SK-N-SH treated with all-trans-retinoic acid at 6 μM for 48 hours (cell line): ENCODE results near the gene PRDM8.
A peak's percentile ranks its signal among the peaks of the same experiment; 100 is the strongest.

Experiments
- ATAC-seq: fragments of 200-7000 bp; cut with Tn5 transposase; 3 replicates; pipeline ENCODE4 v1.9.1; 2020; ENCODE audit warnings: mild to moderate bottlenecking, moderate library complexity
- ARNTL ChIP-seq: fragments of 450-650 bp; formaldehyde crosslinking; IDR thresholded peaks from 2 replicates; pipeline ENCODE4 v1.5.0; 2020; ENCODE audit warnings: low read depth, mild to moderate bottlenecking, moderate library complexity, borderline replicate concordance
- BACH2 ChIP-seq: fragments of 250-450 bp; sonication (Bioruptor Pico); IDR thresholded peaks from 2 replicates; pipeline ENCODE4 v1.9.0; 2021; ENCODE audit warnings: mild to moderate bottlenecking, borderline replicate concordance
- CSDC2 ChIP-seq: fragments of 250-450 bp; sonication (Bioruptor Pico); IDR thresholded peaks from 2 replicates; pipeline ENCODE4 v1.5.0; 2020; ENCODE audit warnings: mild to moderate bottlenecking, moderate library complexity
- ESRRG ChIP-seq: fragments of 250-450 bp; sonication (Bioruptor Pico); IDR thresholded peaks from 2 replicates; pipeline ENCODE4 v1.6.1; 2021; ENCODE audit warnings: mild to moderate bottlenecking
- GLIS3 ChIP-seq: fragments of 250-450 bp; sonication (Bioruptor Pico); IDR thresholded peaks from 2 replicates; pipeline ENCODE4 v1.5.0; 2020; ENCODE audit warnings: mild to moderate bottlenecking, moderate library complexity
- ISL1 ChIP-seq: fragments of 250-450 bp; sonication (Bioruptor Pico); IDR thresholded peaks from 2 replicates; pipeline ENCODE4 v2.1.2; 2022; ENCODE audit warnings: mild to moderate bottlenecking, moderate library complexity
- PPARA ChIP-seq: fragments of 250-450 bp; sonication (Bioruptor Pico); IDR thresholded peaks from 2 replicates; pipeline ENCODE4 v1.5.0; 2020; ENCODE audit warnings: mild to moderate bottlenecking, borderline replicate concordance
- RARB ChIP-seq: fragments of 250-450 bp; sonication (Bioruptor Pico); IDR thresholded peaks from 2 replicates; pipeline ENCODE4 v1.8.0; 2021; ENCODE audit warnings: mild to moderate bottlenecking, moderate library complexity
- SNAI2 ChIP-seq: fragments of 250-450 bp; sonication (Bioruptor Pico); IDR thresholded peaks from 2 replicates; pipeline ENCODE4 v1.5.0; 2020; ENCODE audit warnings: mild to moderate bottlenecking, moderate library complexity
- TCF4 ChIP-seq: fragments of 250-450 bp; sonication (Bioruptor Pico); IDR thresholded peaks from 2 replicates; pipeline ENCODE4 v1.8.0; 2021; ENCODE audit warnings: mild to moderate bottlenecking, moderate library complexity, borderline replicate concordance
- TOX ChIP-seq: fragments of 250-450 bp; sonication (Bioruptor Pico); IDR thresholded peaks from 2 replicates; pipeline ENCODE4 v1.8.0; 2021; ENCODE audit warnings: mild to moderate bottlenecking, moderate library complexity, borderline replicate concordance
- ZC3H10 ChIP-seq: fragments of 250-450 bp; sonication (Bioruptor Pico); IDR thresholded peaks from 2 replicates; pipeline ENCODE4 v1.5.1; 2021; ENCODE audit warnings: mild to moderate bottlenecking, moderate library complexity
- ZFP3 ChIP-seq: fragments of 250-450 bp; sonication (Bioruptor Pico); IDR thresholded peaks from 2 replicates; pipeline ENCODE4 v1.5.0; 2020; ENCODE audit warnings: mild to moderate bottlenecking, moderate library complexity
- ZFP30 ChIP-seq: fragments of 450-650 bp; formaldehyde crosslinking; IDR thresholded peaks from 2 replicates; pipeline ENCODE4 v1.5.0; 2022; ENCODE audit warnings: mild to moderate bottlenecking, moderate library complexity
- ZNF565 ChIP-seq: fragments of 450-650 bp; formaldehyde crosslinking; conservative IDR thresholded peaks from 2 replicates; pipeline ENCODE4 v1.5.0; 2020; ENCODE audit warnings: low read depth, mild to moderate bottlenecking, moderate library complexity
- ZNF70 ChIP-seq: fragments of 450-650 bp; formaldehyde crosslinking; IDR thresholded peaks from 2 replicates; pipeline ENCODE4 v1.5.0; 2020; ENCODE audit warnings: mild to moderate bottlenecking, moderate library complexity
- ZNF8 ChIP-seq: fragments of 450-650 bp; formaldehyde crosslinking; IDR thresholded peaks from 2 replicates; pipeline ENCODE4 v1.5.0; 2020; ENCODE audit warnings: mild to moderate bottlenecking, moderate library complexity
- TF ChIP-seq, protein P1 (sequence below): fragments of 250-450 bp; sonication (Bioruptor Pico); IDR thresholded peaks from 2 replicates; pipeline ENCODE4 v1.5.0; 2020; ENCODE audit warnings: mild to moderate bottlenecking, moderate library complexity
- TF ChIP-seq, protein P2 (sequence below): fragments of 250-450 bp; sonication (Bioruptor Pico); IDR thresholded peaks from 2 replicates; pipeline ENCODE4 v1.8.0; 2020; ENCODE audit warnings: mild to moderate bottlenecking, moderate library complexity, borderline replicate concordance
- TF ChIP-seq, protein P3 (sequence below): fragments of 250-450 bp; sonication (Bioruptor Pico); IDR thresholded peaks from 2 replicates; pipeline ENCODE4 v1.5.1; 2020; ENCODE audit warnings: low read depth, mild to moderate bottlenecking, moderate library complexity
- TF ChIP-seq, protein P4 (sequence below): fragments of 250-450 bp; sonication (Bioruptor Pico); IDR thresholded peaks from 2 replicates; pipeline ENCODE4 v1.5.1; 2021; ENCODE audit warnings: mild to moderate bottlenecking, moderate library complexity

PRDM8 gene

DNA sequence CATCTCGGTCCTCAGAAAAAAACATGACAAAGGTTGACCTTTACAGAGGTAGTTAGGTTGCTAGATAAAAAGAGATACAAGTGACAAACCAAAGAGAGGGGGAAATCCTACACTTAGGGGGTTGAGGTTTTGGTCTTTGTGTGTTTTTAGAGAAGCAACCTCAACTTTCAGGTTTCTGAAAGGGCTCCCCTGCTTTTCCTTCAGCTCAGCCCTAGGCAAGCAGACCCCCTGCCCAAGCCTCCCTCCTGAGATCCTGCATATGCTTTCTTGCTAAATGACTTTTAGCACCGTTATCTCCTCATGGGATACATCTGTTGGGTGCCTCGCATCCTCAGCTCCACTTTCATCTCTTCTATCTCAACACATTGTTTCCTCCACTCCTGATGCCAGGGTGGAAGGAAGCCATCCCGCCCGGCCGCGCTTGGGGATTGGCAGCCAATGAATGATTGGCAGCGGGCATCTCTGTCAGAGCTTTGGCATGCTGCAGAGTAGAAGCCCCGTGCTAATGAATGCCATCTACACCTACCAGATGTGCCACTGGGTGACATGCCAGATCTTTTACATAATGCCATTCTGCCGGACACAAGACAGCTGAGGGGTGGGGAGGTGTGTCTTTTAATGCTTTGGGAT is 15.0 kb upstream of the PRDM8 start:
- ATAC-seq, result no peak
- TF ChIP-seq RARB (no peak), TOX (CRISPR knock-in tag) (no peak), ARNTL (CRISPR knock-in tag) (no peak), ZFP30 (no peak), BACH2 (CRISPR knock-in tag) (no peak), ZNF8 (no peak), SNAI2 (CRISPR knock-in tag) (no peak), TCF4 (CRISPR knock-in tag) (no peak), CSDC2 (CRISPR knock-in tag) (no peak), PPARA (CRISPR knock-in tag) (no peak), ZC3H10 (CRISPR knock-in tag) (no peak), GLIS3 (CRISPR knock-in tag) (no peak), ZNF565 (no peak)
- TF ChIP-seq, protein P1, sequence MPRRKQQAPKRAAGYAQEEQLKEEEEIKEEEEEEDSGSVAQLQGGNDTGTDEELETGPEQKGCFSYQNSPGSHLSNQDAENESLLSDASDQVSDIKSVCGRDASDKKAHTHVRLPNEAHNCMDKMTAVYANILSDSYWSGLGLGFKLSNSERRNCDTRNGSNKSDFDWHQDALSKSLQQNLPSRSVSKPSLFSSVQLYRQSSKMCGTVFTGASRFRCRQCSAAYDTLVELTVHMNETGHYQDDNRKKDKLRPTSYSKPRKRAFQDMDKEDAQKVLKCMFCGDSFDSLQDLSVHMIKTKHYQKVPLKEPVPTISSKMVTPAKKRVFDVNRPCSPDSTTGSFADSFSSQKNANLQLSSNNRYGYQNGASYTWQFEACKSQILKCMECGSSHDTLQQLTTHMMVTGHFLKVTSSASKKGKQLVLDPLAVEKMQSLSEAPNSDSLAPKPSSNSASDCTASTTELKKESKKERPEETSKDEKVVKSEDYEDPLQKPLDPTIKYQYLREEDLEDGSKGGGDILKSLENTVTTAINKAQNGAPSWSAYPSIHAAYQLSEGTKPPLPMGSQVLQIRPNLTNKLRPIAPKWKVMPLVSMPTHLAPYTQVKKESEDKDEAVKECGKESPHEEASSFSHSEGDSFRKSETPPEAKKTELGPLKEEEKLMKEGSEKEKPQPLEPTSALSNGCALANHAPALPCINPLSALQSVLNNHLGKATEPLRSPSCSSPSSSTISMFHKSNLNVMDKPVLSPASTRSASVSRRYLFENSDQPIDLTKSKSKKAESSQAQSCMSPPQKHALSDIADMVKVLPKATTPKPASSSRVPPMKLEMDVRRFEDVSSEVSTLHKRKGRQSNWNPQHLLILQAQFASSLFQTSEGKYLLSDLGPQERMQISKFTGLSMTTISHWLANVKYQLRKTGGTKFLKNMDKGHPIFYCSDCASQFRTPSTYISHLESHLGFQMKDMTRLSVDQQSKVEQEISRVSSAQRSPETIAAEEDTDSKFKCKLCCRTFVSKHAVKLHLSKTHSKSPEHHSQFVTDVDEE (CRISPR knock-in tag), result no peak
- TF ChIP-seq, protein P2, sequence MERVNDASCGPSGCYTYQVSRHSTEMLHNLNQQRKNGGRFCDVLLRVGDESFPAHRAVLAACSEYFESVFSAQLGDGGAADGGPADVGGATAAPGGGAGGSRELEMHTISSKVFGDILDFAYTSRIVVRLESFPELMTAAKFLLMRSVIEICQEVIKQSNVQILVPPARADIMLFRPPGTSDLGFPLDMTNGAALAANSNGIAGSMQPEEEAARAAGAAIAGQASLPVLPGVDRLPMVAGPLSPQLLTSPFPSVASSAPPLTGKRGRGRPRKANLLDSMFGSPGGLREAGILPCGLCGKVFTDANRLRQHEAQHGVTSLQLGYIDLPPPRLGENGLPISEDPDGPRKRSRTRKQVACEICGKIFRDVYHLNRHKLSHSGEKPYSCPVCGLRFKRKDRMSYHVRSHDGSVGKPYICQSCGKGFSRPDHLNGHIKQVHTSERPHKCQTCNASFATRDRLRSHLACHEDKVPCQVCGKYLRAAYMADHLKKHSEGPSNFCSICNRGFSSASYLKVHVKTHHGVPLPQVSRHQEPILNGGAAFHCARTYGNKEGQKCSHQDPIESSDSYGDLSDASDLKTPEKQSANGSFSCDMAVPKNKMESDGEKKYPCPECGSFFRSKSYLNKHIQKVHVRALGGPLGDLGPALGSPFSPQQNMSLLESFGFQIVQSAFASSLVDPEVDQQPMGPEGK, result no peak
- TF ChIP-seq, protein P3, sequence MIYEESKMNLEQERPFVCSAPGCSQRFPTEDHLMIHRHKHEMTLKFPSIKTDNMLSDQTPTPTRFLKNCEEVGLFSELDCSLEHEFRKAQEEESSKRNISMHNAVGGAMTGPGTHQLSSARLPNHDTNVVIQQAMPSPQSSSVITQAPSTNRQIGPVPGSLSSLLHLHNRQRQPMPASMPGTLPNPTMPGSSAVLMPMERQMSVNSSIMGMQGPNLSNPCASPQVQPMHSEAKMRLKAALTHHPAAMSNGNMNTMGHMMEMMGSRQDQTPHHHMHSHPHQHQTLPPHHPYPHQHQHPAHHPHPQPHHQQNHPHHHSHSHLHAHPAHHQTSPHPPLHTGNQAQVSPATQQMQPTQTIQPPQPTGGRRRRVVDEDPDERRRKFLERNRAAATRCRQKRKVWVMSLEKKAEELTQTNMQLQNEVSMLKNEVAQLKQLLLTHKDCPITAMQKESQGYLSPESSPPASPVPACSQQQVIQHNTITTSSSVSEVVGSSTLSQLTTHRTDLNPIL (CRISPR knock-in tag), result no peak

DNA sequence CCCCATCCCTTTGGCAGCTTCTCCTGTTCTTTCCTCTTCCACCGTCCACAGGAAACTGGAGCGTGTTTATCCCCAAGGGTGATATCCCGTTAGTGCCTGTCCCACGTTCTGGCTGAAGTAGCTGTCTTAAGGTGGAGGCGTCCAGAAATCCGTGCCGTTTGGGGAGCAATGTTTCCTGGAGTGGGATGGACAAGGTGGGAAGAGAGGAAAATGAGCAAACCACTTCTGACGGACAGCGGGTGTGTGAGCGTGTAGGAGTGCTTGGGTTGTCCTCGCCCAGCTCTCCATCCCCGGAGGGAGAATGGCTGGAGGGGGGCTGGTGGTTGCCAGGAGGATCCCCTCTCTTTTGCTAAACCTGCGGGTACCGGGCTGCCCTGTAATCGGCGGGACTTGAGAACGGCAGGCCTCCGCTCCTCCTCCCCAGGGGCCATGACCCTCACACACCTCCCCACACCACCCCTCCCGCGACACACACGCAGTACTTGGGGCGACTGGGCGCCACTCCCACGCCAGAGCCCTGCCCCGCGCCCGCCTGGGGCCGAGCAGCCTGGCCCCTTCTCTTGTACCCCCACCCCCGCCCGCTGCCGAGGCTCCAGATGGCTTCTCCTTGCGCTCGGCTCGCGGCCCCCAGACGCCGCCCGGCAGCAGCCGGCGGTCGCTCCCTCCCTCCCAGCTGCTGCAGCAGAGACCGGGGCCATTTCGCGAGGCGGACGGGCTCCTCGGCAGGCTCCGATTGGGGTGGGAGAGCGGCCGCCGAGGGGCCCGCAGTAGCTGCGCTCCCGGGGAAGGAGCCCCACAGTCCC is 13.9 kb upstream of the PRDM8 start:
- TF ChIP-seq ARNTL (CRISPR knock-in tag), result no peak
- no peak for TF ChIP-seq ZFP3 (CRISPR knock-in tag)
- TF ChIP-seq, protein P4, sequence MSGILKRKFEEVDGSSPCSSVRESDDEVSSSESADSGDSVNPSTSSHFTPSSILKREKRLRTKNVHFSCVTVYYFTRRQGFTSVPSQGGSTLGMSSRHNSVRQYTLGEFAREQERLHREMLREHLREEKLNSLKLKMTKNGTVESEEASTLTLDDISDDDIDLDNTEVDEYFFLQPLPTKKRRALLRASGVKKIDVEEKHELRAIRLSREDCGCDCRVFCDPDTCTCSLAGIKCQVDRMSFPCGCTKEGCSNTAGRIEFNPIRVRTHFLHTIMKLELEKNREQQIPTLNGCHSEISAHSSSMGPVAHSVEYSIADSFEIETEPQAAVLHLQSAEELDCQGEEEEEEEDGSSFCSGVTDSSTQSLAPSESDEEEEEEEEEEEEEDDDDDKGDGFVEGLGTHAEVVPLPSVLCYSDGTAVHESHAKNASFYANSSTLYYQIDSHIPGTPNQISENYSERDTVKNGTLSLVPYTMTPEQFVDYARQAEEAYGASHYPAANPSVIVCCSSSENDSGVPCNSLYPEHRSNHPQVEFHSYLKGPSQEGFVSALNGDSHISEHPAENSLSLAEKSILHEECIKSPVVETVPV (CRISPR knock-in tag), result no peak
- TF ChIP-seq, protein P3 (CRISPR knock-in tag), result no peak
- no peak for TF ChIP-seq ZC3H10 (CRISPR knock-in tag)
- no peak for TF ChIP-seq ISL1
- no peak for TF ChIP-seq GLIS3 (CRISPR knock-in tag)
- TF ChIP-seq ZNF8, result no peak
- no peak for TF ChIP-seq RARB
- no peak for TF ChIP-seq ESRRG (CRISPR knock-in tag)
- TF ChIP-seq, protein P2, result no peak
- TF ChIP-seq PPARA (CRISPR knock-in tag), result no peak
- no peak for TF ChIP-seq BACH2 (CRISPR knock-in tag)
- TF ChIP-seq TCF4 (CRISPR knock-in tag), result no peak
- TF ChIP-seq SNAI2 (CRISPR knock-in tag), result no peak
- no peak for TF ChIP-seq TOX (CRISPR knock-in tag)
- no peak for TF ChIP-seq ZFP30
- TF ChIP-seq ZNF70 (CRISPR knock-in tag), result no peak
- TF ChIP-seq CSDC2 (CRISPR knock-in tag), result no peak
- TF ChIP-seq, all 23 proteins: peak for 0
- peak; percentile 75 for ATAC-seq
